GM21825 (cell line): ENCODE results near the gene LAMB2.

Experiments
- ATAC-seq: cut with Tn5 transposase; IDR thresholded peaks from one replicate; pipeline ENCODE4 v1.9.1; 2021; ENCODE audit warnings: mild to moderate bottlenecking, moderate library complexity; ENCODE audit not compliant: unreplicated experiment

Gene LAMB2

GRCh38 chr3:49076646-49077045 is 56.2 kb downstream of the LAMB2 start:
- no peak for ATAC-seq

- no peak for ATAC-seq
Measured at GRCh38 chr3:49076116-49076515, 56.7 kb downstream of the LAMB2 start.
